ENCODE data around the gene ARRB1.

GRCh38 chr11:75246671-75247350 is 104.7 kb downstream of the ARRB1 start:
- no peak for TF ChIP-seq CTCF (IDR thresholded peaks at IDR 0.05)
- TF ChIP-seq POLR2A (IDR thresholded peaks at IDR 0.05), result no peak

Data from thyroid gland (tissue), 4 donors.